GM23338 (cell line): ENCODE data around the gene KRT7. TPM values are rescaled to one million over a fixed set of nuclear protein-coding genes. Genes with fewer than 3 reads are reported as not detected.
A peak's percentile ranks its signal among the peaks of the same experiment; 100 is the strongest.

Experiments
- ATAC-seq: fragments of 200-7000 bp; cut with Tn5 transposase; 3 replicates; pipeline ENCODE4 v1.9.1; 2020
- DNase-seq: peaks from one replicate; pipeline ENCODE4 v3.0.0-alpha.2; 2015; ENCODE audit warnings: low spot score
- H2AFZ ChIP-seq: fragments of 200-600 bp; sonication (generic); 2 replicates; pipeline ENCODE4 v1.8.0; 2016; ENCODE audit warnings: antibody characterized with exemption, mild to moderate bottlenecking, moderate library complexity
- H3F3A ChIP-seq: fragments of 200-600 bp; sonication (generic); replicated peaks from 2 replicates; pipeline ENCODE4 v1.8.0; 2017; ENCODE audit warnings: antibody characterized with exemption, mixed run types, low read depth
- H3K27ac ChIP-seq: fragments of 200-600 bp; sonication (generic); 2 replicates; pipeline ENCODE4 v1.6.1; 2016; ENCODE audit warnings: low read depth
- H3K27me3 ChIP-seq: fragments of 200-600 bp; sonication (generic); 2 replicates; pipeline ENCODE4 v1.8.0; 2016; ENCODE audit warnings: mild to moderate bottlenecking, mixed run types, moderate library complexity; ENCODE audit not compliant: insufficient read depth
- H3K36me3 ChIP-seq: fragments of 200-600 bp; sonication (generic); 2 replicates; pipeline ENCODE4 v1.8.0; 2016; ENCODE audit warnings: mild to moderate bottlenecking; ENCODE audit not compliant: insufficient read depth
- H3K4me1 ChIP-seq: fragments of 200-600 bp; sonication (generic); 2 replicates; pipeline ENCODE4 v1.8.0; 2016; ENCODE audit warnings: mild to moderate bottlenecking, moderate library complexity; ENCODE audit not compliant: insufficient read depth
- H3K4me2 ChIP-seq: fragments of 200-600 bp; sonication (generic); 2 replicates; pipeline ENCODE4 v1.7.1; 2017; ENCODE audit warnings: mixed run types
- H3K4me3 ChIP-seq: fragments of 200-600 bp; sonication (generic); 2 replicates; pipeline ENCODE4 v1.6.1; 2016; ENCODE audit warnings: mixed run types
- H3K79me2 ChIP-seq: fragments of 200-600 bp; sonication (generic); replicated peaks from 2 replicates; pipeline ENCODE4 v1.8.0; 2017; ENCODE audit warnings: mild to moderate bottlenecking; ENCODE audit not compliant: insufficient read depth
- H3K9me2 ChIP-seq: fragments of 200-600 bp; sonication (generic); 2 replicates; pipeline ENCODE4 v1.8.0; 2017; ENCODE audit not compliant: insufficient read depth
- H4K20me1 ChIP-seq: fragments of 200-600 bp; sonication (generic); replicated peaks from 2 replicates; pipeline ENCODE4 v1.8.0; 2017; ENCODE audit warnings: mild to moderate bottlenecking; ENCODE audit not compliant: insufficient read depth
- H3K27ac Mint-ChIP-seq: 2 replicates; pipeline ENCODE4 v1.8.0; 2020; ENCODE audit warnings: inconsistent platforms, mild to moderate bottlenecking, moderate library complexity, mixed read lengths
- H3K27me3 Mint-ChIP-seq: 3 replicates; pipeline ENCODE4 v1.8.0; 2022; ENCODE audit warnings: low read depth, mild to moderate bottlenecking, moderate library complexity, mixed read lengths, inconsistent platforms; ENCODE audit not compliant: insufficient read depth, poor library complexity
- H3K36me3 Mint-ChIP-seq: 3 replicates; pipeline ENCODE4 v1.8.0; 2021; ENCODE audit warnings: low read depth, mild to moderate bottlenecking, inconsistent platforms, moderate library complexity, mixed read lengths
- H3K4me1 Mint-ChIP-seq: 3 replicates; pipeline ENCODE4 v1.8.0; 2020; ENCODE audit warnings: mild to moderate bottlenecking, inconsistent platforms, mixed read lengths
- H3K4me3 Mint-ChIP-seq: 3 replicates; pipeline ENCODE4 v1.8.0; 2021; ENCODE audit warnings: moderate library complexity, mild to moderate bottlenecking, inconsistent platforms, mixed read lengths
- H3K9me3 Mint-ChIP-seq: 3 replicates; pipeline ENCODE4 v1.8.0; 2020; ENCODE audit warnings: moderate library complexity, mild to moderate bottlenecking, inconsistent platforms, mixed read lengths
- CREB1 ChIP-seq: fragments of 250-450 bp; sonication (Bioruptor Pico); IDR thresholded peaks from 2 replicates; pipeline ENCODE4 v1.5.0; 2020; ENCODE audit warnings: low read depth, mild to moderate bottlenecking, moderate library complexity
- CTCF ChIP-seq, 2 experiments: fragments of 200-600 bp in 1 of 2; sonication (generic) in 1 of 2; conservative IDR thresholded peaks; 2 replicates each; pipeline versions ENCODE4 v1.5.1 to v1.6.1; 2016 to 2017; ENCODE audit warnings: antibody characterized with exemption in 2 of 2, low read depth in 2 of 2, mild to moderate bottlenecking in 2 of 2, moderate library complexity in 1 of 2
- ETS1 ChIP-seq: IDR thresholded peaks from 2 replicates; pipeline ENCODE4 v1.6.1; 2016; ENCODE audit warnings: antibody characterized with exemption
- EZH2 ChIP-seq: fragments of 200-600 bp; sonication (generic); IDR thresholded peaks from one replicate; pipeline ENCODE4 v1.8.0; 2017; ENCODE audit warnings: antibody characterized with exemption, mild to moderate bottlenecking, low read depth; ENCODE audit not compliant: unreplicated experiment
- JUNB ChIP-seq: IDR thresholded peaks from one replicate; pipeline ENCODE4 v1.6.1; 2016; ENCODE audit warnings: antibody characterized with exemption; ENCODE audit not compliant: unreplicated experiment
- NANOG ChIP-seq: IDR thresholded peaks from 2 replicates; pipeline ENCODE4 v1.6.1; 2016; ENCODE audit warnings: antibody characterized with exemption, borderline replicate concordance
- POLR2AphosphoS5 ChIP-seq: IDR thresholded peaks from 2 replicates; pipeline ENCODE4 v1.6.1; 2016; ENCODE audit warnings: antibody characterized with exemption, low read depth
- REST ChIP-seq: IDR thresholded peaks from one replicate; pipeline ENCODE4 v1.6.1; 2018; ENCODE audit warnings: antibody characterized with exemption; ENCODE audit not compliant: unreplicated experiment
- ZNF114 ChIP-seq: fragments of 250-450 bp; sonication (Bioruptor Pico); IDR thresholded peaks from 2 replicates; pipeline ENCODE4 v1.5.0; 2020; ENCODE audit warnings: mild to moderate bottlenecking, moderate library complexity
- ZNF331 ChIP-seq: fragments of 250-450 bp; sonication (Bioruptor Pico); IDR thresholded peaks from 2 replicates; pipeline ENCODE4 v1.5.0; 2020; ENCODE audit warnings: low read depth, mild to moderate bottlenecking, moderate library complexity
- polyA plus RNA-seq: library from polyadenylated mRNA; unstranded; fragments of >200 nt; fragmentation: Nextera tagmentation; extraction: Ambion mirVana; gene quantifications from 2 replicates; pipeline ENCODE4 v1.2.1, GENCODE V29; 2016
- total RNA-seq: library from RNA; depleted of rRNA; stranded (reverse); fragments of >200 nt; shearing (Covaris generic); gene quantifications from 2 replicates; pipeline ENCODE4 v1.2.3, GENCODE V29; 2014

Gene KRT7
- total and polyA plus RNA-seq, 2 experiments from 2014 or later = 6.5 to 9.4 TPM

- Histone ChIP-seq H3K4me3 (no peak overlapping the region), H3K79me2 (no peaks in the 10 kb centered on the region), H2AFZ (no peak overlapping the region), H3K27me3 (no peaks in the 10 kb centered on the region), H4K20me1 (no peaks in the 10 kb centered on the region), H3K27ac (no peak overlapping the region), H3K4me2 (no peak overlapping the region), H3K4me1 (peaks cover 14% of the 10 kb centered on the region), H3K9me2 (0 out of 2 replicates have a peak, but pooled peaks cover 5% of the 10 kb centered on the region), H3K36me3 (no peaks in the 10 kb centered on the region), H3F3A (no peaks in the 10 kb centered on the region)
- peak; percentile 21 to 40; a peak in 1 of 4 replicates for TF ChIP-seq CTCF (conservative IDR thresholded peaks at IDR 0.05; ENCODE audit: low read depth in 2 of 2)
- TF ChIP-seq ETS1 = no peak
- H3K36me3 Mint-ChIP-seq = peaks cover 8% of the 10 kb centered on the region; the same call in 1 of the 3 replicates
- DNase-seq (peak; percentile 35), ATAC-seq (peak; percentile 24)
- H3K9me3 Mint-ChIP-seq = no peaks in the 10 kb centered on the region
- H3K27ac Mint-ChIP-seq = no peak overlapping the region
- H3K4me1 Mint-ChIP-seq = peaks cover 34% of the 10 kb centered on the region
- peaks cover 15% of the 10 kb centered on the region for H3K27me3 Mint-ChIP-seq
- no peak overlapping the region for H3K4me3 Mint-ChIP-seq
Observed at GRCh38 chr12:52241205-52241842, 8.3 kb downstream of the KRT7 start.

- peaks cover 8% of the 10 kb centered on the region; the same call in 1 of the 3 replicates for H3K36me3 Mint-ChIP-seq
- H3K9me3 Mint-ChIP-seq = no peaks in the 10 kb centered on the region
- Histone ChIP-seq H3K27me3 (no peaks in the 10 kb centered on the region), H3K4me2 (no peak overlapping the region), H3K36me3 (no peaks in the 10 kb centered on the region), H3K79me2 (no peaks in the 10 kb centered on the region), H3F3A (no peaks in the 10 kb centered on the region), H3K9me2 (0 out of 2 replicates have a peak, but pooled peaks cover 5% of the 10 kb centered on the region), H3K27ac (no peak overlapping the region), H2AFZ (no peak overlapping the region), H3K4me1 (peaks cover 7% of the 10 kb centered on the region), H4K20me1 (no peaks in the 10 kb centered on the region), H3K4me3 (no peak overlapping the region)
- H3K4me1 Mint-ChIP-seq = peaks cover 38% of the 10 kb centered on the region
- no peak overlapping the region for H3K27ac Mint-ChIP-seq
- ATAC-seq (no peak), DNase-seq (no peak)
- peaks cover 15% of the 10 kb centered on the region for H3K27me3 Mint-ChIP-seq
- no peak overlapping the region for H3K4me3 Mint-ChIP-seq
- TF ChIP-seq POLR2AphosphoS5 = no peak
- no peak for TF ChIP-seq REST
- TF ChIP-seq CTCF (conservative IDR thresholded peaks at IDR 0.05; ENCODE audit: low read depth in 2 of 2) = no peak
- TF ChIP-seq JUNB = no peak
- TF ChIP-seq ZNF331 = no peak
- TF ChIP-seq EZH2 = no peak
- no peak for TF ChIP-seq ZNF114 (CRISPR knock-in tag)
- no peak for TF ChIP-seq ETS1
- TF ChIP-seq NANOG = no peak
- no peak for TF ChIP-seq CREB1
Observed at GRCh38 chr12:52242442-52243258, 9.6 kb downstream of the KRT7 start.
